CD14-positive monocyte (primary cell): ENCODE measurements around the gene WT1. TPM values are rescaled to one million over a fixed set of nuclear protein-coding genes. Genes with fewer than 3 reads are reported as not detected.
A peak's percentile ranks its signal among the peaks of the same experiment; 100 is the strongest.

ENCODE experiments used
- DNase-seq, 3 donors: peaks; one replicate each; pipeline ENCODE4 v3.0.0-alpha.2; 2011 to 2022
- H2AFZ ChIP-seq: 2 replicates; pipeline ENCODE4 v1.6.0; 2012; ENCODE audit warnings: mild to moderate bottlenecking, low read depth, low read length, inconsistent platforms; ENCODE audit not compliant: insufficient read depth, poor library complexity, severe bottlenecking
- H3K27ac ChIP-seq, 2 donors: 1 replicate in 1 of 2; 2 replicates in 1 of 2; pipeline ENCODE4 v1.5.1; 2012 to 2013; ENCODE audit warnings: low read length in 2 of 2, control low read depth in 1 of 2, inconsistent platforms in 1 of 2, low read depth in 1 of 2, mild to moderate bottlenecking in 1 of 2
- H3K27me3 ChIP-seq, 2 donors: one replicate each; pipeline versions ENCODE4 v1.6.0 to v1.6.1; 2011 to 2013; ENCODE audit warnings: low read length in 2 of 2; ENCODE audit not compliant: control insufficient read depth in 2 of 2, insufficient read depth in 2 of 2
- H3K36me3 ChIP-seq, 2 donors: replicated peaks in 1 of 2; 1 replicate in 1 of 2; 2 replicates in 1 of 2; pipeline versions ENCODE4 v1.5.1 to v1.6.1; 2012 to 2013; ENCODE audit warnings: low read length in 2 of 2, control low read depth in 1 of 2, inconsistent platforms in 1 of 2, mild to moderate bottlenecking in 1 of 2; ENCODE audit not compliant: insufficient read depth in 2 of 2, control insufficient read depth in 1 of 2
- H3K4me1 ChIP-seq, 2 donors: 1 replicate in 1 of 2; 2 replicates in 1 of 2; pipeline versions ENCODE4 v1.5.1 to v1.6.1; 2012 to 2013; ENCODE audit warnings: low read length in 2 of 2, control low read depth in 1 of 2, inconsistent platforms in 1 of 2, mild to moderate bottlenecking in 1 of 2, moderate library complexity in 1 of 2; ENCODE audit not compliant: insufficient read depth in 2 of 2, control insufficient read depth in 1 of 2
- H3K4me2 ChIP-seq: replicated peaks from 2 replicates; pipeline ENCODE3; 2012; ENCODE audit warnings: low read length, moderate library complexity, mild to moderate bottlenecking; ENCODE audit not compliant: poor library complexity, severe bottlenecking; ENCODE audit errors: extremely low read depth
- H3K4me3 ChIP-seq, 3 experiments: fragments of 200-600 bp in 1 of 3; sonication (generic) in 1 of 3; replicated peaks in 1 of 3; 1 replicate in 2 of 3; 2 replicates in 1 of 3; pipeline ENCODE4 v1.5.1; 2011 to 2013; ENCODE audit warnings: low read length in 3 of 3, mild to moderate bottlenecking in 3 of 3, control low read depth in 2 of 3, low read depth in 2 of 3, inconsistent platforms in 1 of 3, moderate library complexity in 1 of 3
- H3K79me2 ChIP-seq: 2 replicates; pipeline ENCODE4 v1.6.0; 2012; ENCODE audit warnings: mild to moderate bottlenecking, control low read depth, inconsistent platforms, low read length, moderate library complexity; ENCODE audit not compliant: insufficient read depth
- H3K9ac ChIP-seq: 2 replicates; pipeline ENCODE4 v1.6.0; 2017; ENCODE audit warnings: low read length, mild to moderate bottlenecking; ENCODE audit not compliant: insufficient read depth, poor library complexity, severe bottlenecking
- H3K9me3 ChIP-seq, 2 donors: replicated peaks in 1 of 2; 1 replicate in 1 of 2; 2 replicates in 1 of 2; pipeline versions ENCODE4 v1.5.1 to v1.6.1; 2012 to 2013; ENCODE audit warnings: low read length in 2 of 2, control low read depth in 1 of 2; ENCODE audit not compliant: control insufficient read depth in 1 of 2, insufficient read depth in 1 of 2
- H4K20me1 ChIP-seq: 2 replicates; pipeline ENCODE4 v1.6.0; 2012; ENCODE audit warnings: mild to moderate bottlenecking, low read length, control low read depth, moderate library complexity; ENCODE audit not compliant: insufficient read depth
- H3K27ac Mint-ChIP-seq, 7 donors: one replicate each; pipeline ENCODE4 v1.8.0; 2020; ENCODE audit warnings: mild to moderate bottlenecking in 7 of 7, mixed read lengths in 7 of 7, moderate library complexity in 6 of 7, inconsistent platforms in 2 of 7
- H3K27me3 Mint-ChIP-seq, 3 donors: one replicate each; pipeline ENCODE4 v1.8.0; 2021 to 2022; ENCODE audit warnings: low read depth in 3 of 3, mild to moderate bottlenecking in 3 of 3, mixed read lengths in 3 of 3, moderate library complexity in 3 of 3, inconsistent platforms in 1 of 3
- H3K36me3 Mint-ChIP-seq, 2 donors: one replicate each; pipeline ENCODE4 v1.8.0; 2020; ENCODE audit warnings: mixed read lengths in 2 of 2, inconsistent platforms in 1 of 2, mild to moderate bottlenecking in 1 of 2
- H3K4me1 Mint-ChIP-seq: one replicate; pipeline ENCODE4 v1.8.0; 2020; ENCODE audit warnings: mild to moderate bottlenecking, mixed read lengths
- H3K4me3 Mint-ChIP-seq, 2 donors: one replicate each; pipeline ENCODE4 v1.8.0; 2020; ENCODE audit warnings: mild to moderate bottlenecking in 2 of 2, mixed read lengths in 2 of 2, moderate library complexity in 1 of 2
- H3K9me3 Mint-ChIP-seq, 7 donors: one replicate each; pipeline ENCODE4 v1.8.0; 2020 to 2022; ENCODE audit warnings: mixed read lengths in 7 of 7, mild to moderate bottlenecking in 6 of 7, moderate library complexity in 6 of 7, inconsistent platforms in 2 of 7
- WGBS: methylation state at CpG from one replicate; pipeline ENCODE4 v1.1.5; 2013; ENCODE audit warnings: missing lambda C conversion rate; ENCODE audit not compliant: insufficient coverage; 5-methylcytosine and 5-hydroxymethylcytosine counted together
- intact Hi-C, 2 donors: fragments of 100-400 bp; cut with micrococcal nuclease; formaldehyde crosslinking; loops; one replicate each; pipeline versions ENCODE4 v1.15.0 to v1.15.1; 2023
- polyA plus RNA-seq, 3 donors: library from polyadenylated mRNA; depleted of rRNA in 1 of 3; unstranded in 2 of 3; stranded (reverse) in 1 of 3; fragments of 300-500 nt in 2 of 3; fragments of >200 nt in 1 of 3; fragmentation: Illumina TruSeq in 2 of 3; gene quantifications; 1 replicate in 2 of 3; 2 replicates in 1 of 3; pipeline ENCODE4 v1.2.3, GENCODE V29; 2012 to 2021
- TF ChIP-seq, protein P1 (sequence below): fragments of 200-600 bp; IDR thresholded peaks from one replicate; pipeline ENCODE4 v1.8.0; 2022; ENCODE audit warnings: antibody characterized with exemption, mild to moderate bottlenecking

WT1 gene
- polyA plus RNA-seq, 3 donors: not detected

DNA sequence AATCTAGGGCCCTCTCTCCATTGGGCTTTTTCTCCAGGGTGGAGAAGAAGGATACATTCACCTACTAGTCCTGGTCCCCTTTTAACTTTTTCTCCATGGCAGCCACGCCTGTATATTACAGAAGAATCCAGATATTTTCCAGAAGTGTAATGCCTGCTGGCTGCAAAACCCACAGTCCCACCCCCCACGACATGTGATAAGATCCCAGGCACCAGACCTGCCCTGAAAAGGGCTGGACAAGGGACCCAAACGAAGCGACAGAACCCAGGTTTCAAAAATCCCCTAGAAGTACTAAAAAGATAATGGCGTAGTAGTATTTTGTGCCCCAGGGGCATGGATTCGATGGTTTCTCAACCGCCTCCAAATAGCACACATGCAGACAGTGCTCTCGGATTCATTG lies 2.8 kb downstream of the WT1 start:
- no peak for DNase-seq
- Mint-ChIP-seq H3K27me3 (peaks cover 90 to 99% (median 95%) of the 10 kb centered on the region in 3 donors), H3K36me3 (peaks cover 3 to 7% of the 10 kb centered on the region in 2 donors), H3K4me1 (peaks cover 44% of the 10 kb centered on the region), H3K27ac (no peak overlapping the region), H3K9me3 (peaks cover 0 to 28% (median 24%) of the 10 kb centered on the region in 7 donors), H3K4me3 (peak overlapping the region in 1 of 2 donors; percentile 73)
- no peak overlapping the region for H3K4me3 ChIP-seq
- peaks cover 7 to 52% of the 10 kb centered on the region in 2 donors for H3K9me3 ChIP-seq
- H4K20me1 ChIP-seq: no peaks in the 10 kb centered on the region
- TF ChIP-seq, protein P1, sequence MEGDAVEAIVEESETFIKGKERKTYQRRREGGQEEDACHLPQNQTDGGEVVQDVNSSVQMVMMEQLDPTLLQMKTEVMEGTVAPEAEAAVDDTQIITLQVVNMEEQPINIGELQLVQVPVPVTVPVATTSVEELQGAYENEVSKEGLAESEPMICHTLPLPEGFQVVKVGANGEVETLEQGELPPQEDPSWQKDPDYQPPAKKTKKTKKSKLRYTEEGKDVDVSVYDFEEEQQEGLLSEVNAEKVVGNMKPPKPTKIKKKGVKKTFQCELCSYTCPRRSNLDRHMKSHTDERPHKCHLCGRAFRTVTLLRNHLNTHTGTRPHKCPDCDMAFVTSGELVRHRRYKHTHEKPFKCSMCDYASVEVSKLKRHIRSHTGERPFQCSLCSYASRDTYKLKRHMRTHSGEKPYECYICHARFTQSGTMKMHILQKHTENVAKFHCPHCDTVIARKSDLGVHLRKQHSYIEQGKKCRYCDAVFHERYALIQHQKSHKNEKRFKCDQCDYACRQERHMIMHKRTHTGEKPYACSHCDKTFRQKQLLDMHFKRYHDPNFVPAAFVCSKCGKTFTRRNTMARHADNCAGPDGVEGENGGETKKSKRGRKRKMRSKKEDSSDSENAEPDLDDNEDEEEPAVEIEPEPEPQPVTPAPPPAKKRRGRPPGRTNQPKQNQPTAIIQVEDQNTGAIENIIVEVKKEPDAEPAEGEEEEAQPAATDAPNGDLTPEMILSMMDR: no peak
- WGBS: no CpG with 5 or more reads among the region's 8 CpGs
- no peaks in the 10 kb centered on the region for H3K79me2 ChIP-seq
- H3K36me3 ChIP-seq: no peaks in the 10 kb centered on the region
- intact Hi-C loops: no loop called here
- H3K9ac ChIP-seq: no peak overlapping the region
- no peak overlapping the region for H2AFZ ChIP-seq
- peaks cover 76 to 97% of the 10 kb centered on the region in 2 donors for H3K27me3 ChIP-seq
- no peak overlapping the region for H3K4me2 ChIP-seq
- peaks cover 26 to 35% of the 10 kb centered on the region in 2 donors for H3K4me1 ChIP-seq
- no peak overlapping the region for H3K27ac ChIP-seq

DNA sequence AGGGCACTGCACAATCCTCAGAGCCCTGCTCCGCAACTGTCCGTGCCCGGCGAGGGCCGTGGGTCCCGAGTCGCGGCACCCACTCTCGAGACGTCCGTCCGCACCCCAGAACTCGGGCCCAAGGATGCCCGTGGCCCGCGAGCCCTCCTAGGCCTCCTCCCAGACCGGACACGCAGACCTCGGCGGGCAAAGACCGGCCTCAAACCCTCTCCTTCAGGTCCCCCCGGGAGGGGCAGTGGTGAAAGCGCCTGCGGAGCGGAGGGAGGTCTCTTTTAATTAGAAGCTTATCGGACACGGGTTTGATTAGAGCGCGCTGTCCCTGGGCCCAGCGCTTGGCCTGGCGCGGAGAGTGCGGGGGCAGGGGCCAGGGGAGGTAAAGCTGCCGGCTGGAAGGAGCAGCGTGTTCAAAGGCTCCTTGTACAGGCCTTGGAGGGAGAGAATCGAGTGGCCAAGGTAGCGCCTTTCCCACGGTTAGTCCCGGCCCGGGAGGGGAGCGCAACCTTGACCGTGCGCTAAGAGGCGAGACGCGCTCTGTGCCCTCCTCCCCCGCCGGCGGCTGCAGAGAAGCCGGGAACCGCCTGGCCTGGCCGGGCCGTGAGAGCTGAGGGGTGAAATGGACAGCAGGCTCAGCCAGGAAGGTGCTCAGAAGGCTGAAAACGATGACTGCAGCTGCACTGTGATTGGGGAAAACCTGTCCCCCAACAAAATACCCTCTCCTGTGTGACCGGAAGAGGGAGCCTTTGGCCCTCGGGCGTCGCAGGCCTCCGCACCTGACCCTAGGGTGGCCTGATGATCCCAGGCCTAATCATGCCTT lies 4.6 kb downstream of the WT1 start:
- TF ChIP-seq, protein P1: peak; percentile 15
- Mint-ChIP-seq H3K27me3 (peaks cover 91 to 99% (median 95%) of the 10 kb centered on the region in 3 donors), H3K9me3 (peaks cover 0 to 31% (median 18%) of the 10 kb centered on the region in 7 donors), H3K4me1 (peaks cover 35% of the 10 kb centered on the region), H3K4me3 (peak overlapping the region in 1 of 2 donors; percentile 73), H3K36me3 (peaks cover 3% of the 10 kb centered on the region in 2 donors), H3K27ac (no peak overlapping the region)
- Histone ChIP-seq H4K20me1 (no peaks in the 10 kb centered on the region), H3K27me3 (peaks cover 73 to 97% of the 10 kb centered on the region in 2 donors), H3K4me3 (no peak overlapping the region), H3K4me1 (peaks cover 19 to 22% of the 10 kb centered on the region in 2 donors), H3K9me3 (peaks cover 7 to 39% of the 10 kb centered on the region in 2 donors), H3K36me3 (no peaks in the 10 kb centered on the region), H3K79me2 (no peaks in the 10 kb centered on the region), H2AFZ (no peak overlapping the region), H3K4me2 (no peak overlapping the region), H3K9ac (no peak overlapping the region), H3K27ac (no peak overlapping the region)
- intact Hi-C loops: no loop called here
- 20% methylated on average over 58 of the region's 59 CpGs for WGBS
- no peak for DNase-seq
